Esophagus muscularis mucosa (tissue), 4 donors: ENCODE data around the gene ADGRA1.

ENCODE experiments used
- EP300 ChIP-seq: sonication (generic); formaldehyde crosslinking; IDR thresholded peaks from one replicate; pipeline ENCODE4 v1.6.1; 2017; ENCODE audit warnings: antibody characterized with exemption
- POLR2AphosphoS5 ChIP-seq, 2 donors: sonication (generic); formaldehyde crosslinking; IDR thresholded peaks; one replicate each; pipeline ENCODE4 v1.6.1; 2017; ENCODE audit warnings: antibody characterized with exemption in 2 of 2
- TF ChIP-seq, protein P1 (sequence below), 3 experiments: fragments of 200-600 bp in 2 of 3; fragments of 450-650 bp in 1 of 3; sonication (generic) in 2 of 3; IDR thresholded peaks; one replicate each; pipeline ENCODE4 v1.5.1; 2017 to 2019; ENCODE audit warnings: antibody characterized with exemption in 3 of 3, mild to moderate bottlenecking in 2 of 3, moderate library complexity in 1 of 3

DNA sequence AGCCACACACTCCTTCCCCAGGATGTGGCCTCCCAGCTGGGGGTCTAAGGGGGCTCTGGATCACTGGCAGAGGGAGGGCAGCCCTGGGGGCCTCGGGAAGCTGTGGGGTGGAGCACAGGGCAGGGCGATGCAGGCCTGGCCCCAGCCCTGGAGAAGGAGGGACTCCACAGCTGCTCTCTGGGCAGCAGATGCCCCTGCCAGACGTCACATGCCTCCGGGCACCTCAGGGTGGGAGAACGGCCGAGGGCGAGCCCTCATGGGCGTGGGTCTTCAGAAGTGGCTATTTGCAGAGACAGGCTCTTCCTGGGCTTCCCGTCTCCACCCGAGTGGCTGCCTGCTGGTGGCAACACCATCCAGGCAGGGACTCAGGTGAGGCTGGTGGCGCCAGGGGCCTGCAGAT lies 16.0 kb upstream of the ADGRA1 start:
- no peak for TF ChIP-seq EP300
- TF ChIP-seq, protein P1, sequence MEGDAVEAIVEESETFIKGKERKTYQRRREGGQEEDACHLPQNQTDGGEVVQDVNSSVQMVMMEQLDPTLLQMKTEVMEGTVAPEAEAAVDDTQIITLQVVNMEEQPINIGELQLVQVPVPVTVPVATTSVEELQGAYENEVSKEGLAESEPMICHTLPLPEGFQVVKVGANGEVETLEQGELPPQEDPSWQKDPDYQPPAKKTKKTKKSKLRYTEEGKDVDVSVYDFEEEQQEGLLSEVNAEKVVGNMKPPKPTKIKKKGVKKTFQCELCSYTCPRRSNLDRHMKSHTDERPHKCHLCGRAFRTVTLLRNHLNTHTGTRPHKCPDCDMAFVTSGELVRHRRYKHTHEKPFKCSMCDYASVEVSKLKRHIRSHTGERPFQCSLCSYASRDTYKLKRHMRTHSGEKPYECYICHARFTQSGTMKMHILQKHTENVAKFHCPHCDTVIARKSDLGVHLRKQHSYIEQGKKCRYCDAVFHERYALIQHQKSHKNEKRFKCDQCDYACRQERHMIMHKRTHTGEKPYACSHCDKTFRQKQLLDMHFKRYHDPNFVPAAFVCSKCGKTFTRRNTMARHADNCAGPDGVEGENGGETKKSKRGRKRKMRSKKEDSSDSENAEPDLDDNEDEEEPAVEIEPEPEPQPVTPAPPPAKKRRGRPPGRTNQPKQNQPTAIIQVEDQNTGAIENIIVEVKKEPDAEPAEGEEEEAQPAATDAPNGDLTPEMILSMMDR (IDR thresholded peaks at IDR 0.05), result no peak
- TF ChIP-seq POLR2AphosphoS5 (IDR thresholded peaks at IDR 0.05), result no peak
